Measurements from ENCODE around the gene GPC4.
"Not testable (repeated sequence)": the region's sequence is repeated elsewhere in the genome, so short reads cannot be mapped to it uniquely, and the experiment has no call there.

GPC4 gene

GRCh38 chrX:133300591-133300990 is 114.7 kb downstream of the GPC4 start:
- no peak for DNase-seq

GRCh38 chrX:133297284-133297683 is 118.0 kb downstream of the GPC4 start:
- DNase-seq, result no peak

- DNase-seq, result no peak
Measured at GRCh38 chrX:133294126-133294525, 121.2 kb downstream of the GPC4 start.

GRCh38 chrX:133290076-133290475 is 125.2 kb downstream of the GPC4 start:
- no peak for DNase-seq

GRCh38 chrX:133287860-133288259 is 127.4 kb downstream of the GPC4 start:
- no peak for DNase-seq

GRCh38 chrX:133285341-133285740 is 129.9 kb downstream of the GPC4 start:
- DNase-seq, result no peak

- DNase-seq, result not testable (repeated sequence)
Measured at GRCh38 chrX:133279112-133279730, 136.1 kb downstream of the GPC4 start.

GRCh38 chrX:133273180-133273579 is 142.1 kb downstream of the GPC4 start:
- DNase-seq, result no peak

GRCh38 chrX:133269168-133269567 is 146.1 kb downstream of the GPC4 start:
- no peak for DNase-seq

GRCh38 chrX:133267621-133268020 is 147.7 kb downstream of the GPC4 start:
- DNase-seq, result no peak

- DNase-seq, result peak; percentile 34
Measured at GRCh38 chrX:133265331-133265730, 150.0 kb downstream of the GPC4 start.

- no peak for DNase-seq
Measured at GRCh38 chrX:133258481-133258880, 156.8 kb downstream of the GPC4 start.

- no peak for DNase-seq
Measured at GRCh38 chrX:133254666-133255065, 160.6 kb downstream of the GPC4 start.

GRCh38 chrX:133251204-133251603 is 164.1 kb downstream of the GPC4 start:
- no peak for DNase-seq

GRCh38 chrX:133250184-133251100 is 164.8 kb downstream of the GPC4 start:
- DNase-seq, result peak; percentile 43
